Endothelial cell (in vitro differentiated cells): Measurements from ENCODE around the gene PTPRN2. TPM values are rescaled to one million over a fixed set of nuclear protein-coding genes. Genes with fewer than 3 reads are reported as not detected.

ENCODE experiments used
- DNase-seq: peaks from one replicate; pipeline ENCODE4 v3.0.0; 2021; ENCODE audit warnings: low spot score
- H3K27ac Mint-ChIP-seq: one replicate; pipeline ENCODE4 v1.8.0; 2021; ENCODE audit warnings: mixed read lengths, inconsistent platforms; ENCODE audit not compliant: unreplicated experiment
- H3K27me3 Mint-ChIP-seq: one replicate; pipeline ENCODE4 v1.8.0; 2021; ENCODE audit warnings: mild to moderate bottlenecking, moderate library complexity, mixed read lengths, inconsistent platforms; ENCODE audit not compliant: unreplicated experiment
- H3K36me3 Mint-ChIP-seq: one replicate; pipeline ENCODE4 v1.8.0; 2021; ENCODE audit warnings: mild to moderate bottlenecking, low read depth, mixed read lengths, inconsistent platforms; ENCODE audit not compliant: unreplicated experiment
- H3K4me1 Mint-ChIP-seq: one replicate; pipeline ENCODE4 v1.8.0; 2021; ENCODE audit warnings: mild to moderate bottlenecking, mixed read lengths, inconsistent platforms; ENCODE audit not compliant: unreplicated experiment
- H3K4me3 Mint-ChIP-seq: one replicate; pipeline ENCODE4 v1.8.0; 2021; ENCODE audit warnings: mild to moderate bottlenecking, mixed read lengths, inconsistent platforms; ENCODE audit not compliant: unreplicated experiment
- H3K9me3 Mint-ChIP-seq: one replicate; pipeline ENCODE4 v1.8.0; 2021; ENCODE audit warnings: mixed read lengths, inconsistent platforms; ENCODE audit not compliant: unreplicated experiment
- CTCF ChIP-seq: fragments of 200-600 bp; sonication (generic); IDR thresholded peaks from one replicate; pipeline ENCODE4 v1.5.0; 2021; ENCODE audit warnings: antibody characterized with exemption; ENCODE audit not compliant: unreplicated experiment
- total RNA-seq: library from RNA; stranded (reverse); fragmentation: NEBNext Ultra II Directional; extraction: Animal tissue kit (Norgen Biotek cat#: 25700); gene quantifications from one replicate; pipeline ENCODE4 v1.2.1, GENCODE V29; 2021; ENCODE audit not compliant: unreplicated experiment

Gene PTPRN2
- total RNA-seq, 1 donor from 2014 or later, result 0.18 TPM

GRCh38 chr7:157619753-157620525 lies 967.7 kb downstream of the PTPRN2 start:
- no peak for TF ChIP-seq CTCF
- Mint-ChIP-seq H3K4me1 (no peaks in the 10 kb centered on the region), H3K27ac (no peak overlapping the region), H3K27me3 (peaks cover 7% of the 10 kb centered on the region), H3K4me3 (no peak overlapping the region), H3K9me3 (peaks cover 66% of the 10 kb centered on the region), H3K36me3 (peaks cover 33% of the 10 kb centered on the region)
- DNase-seq, result no peak

GRCh38 chr7:157618823-157619606 lies 968.6 kb downstream of the PTPRN2 start:
- Mint-ChIP-seq H3K27me3 (peaks cover 11% of the 10 kb centered on the region), H3K4me3 (no peak overlapping the region), H3K9me3 (peaks cover 74% of the 10 kb centered on the region), H3K4me1 (no peaks in the 10 kb centered on the region), H3K36me3 (peaks cover 38% of the 10 kb centered on the region), H3K27ac (no peak overlapping the region)
- no peak for TF ChIP-seq CTCF
- DNase-seq, result no peak

- H3K9me3 Mint-ChIP-seq, result peaks cover 69% of the 10 kb centered on the region
- no peak for DNase-seq
- peaks cover 31% of the 10 kb centered on the region for H3K36me3 Mint-ChIP-seq
Measured at GRCh38 chr7:157618091-157618726, 969.4 kb downstream of the PTPRN2 start.

GRCh38 chr7:157617401-157617800 lies 970.2 kb downstream of the PTPRN2 start:
- Mint-ChIP-seq H3K27me3 (peaks cover 10% of the 10 kb centered on the region), H3K4me1 (no peaks in the 10 kb centered on the region), H3K27ac (no peak overlapping the region), H3K36me3 (peaks cover 30% of the 10 kb centered on the region), H3K9me3 (peaks cover 66% of the 10 kb centered on the region), H3K4me3 (peak overlapping the region; percentile 72)
- DNase-seq, result no peak
- TF ChIP-seq CTCF, result no peak

More at GRCh38 chr7:157618091-157618726, 969.4 kb downstream of the PTPRN2 start:
- Mint-ChIP-seq H3K27me3 (peaks cover 8% of the 10 kb centered on the region), H3K4me1 (no peaks in the 10 kb centered on the region), H3K4me3 (peak overlapping the region; percentile 72), H3K27ac (no peak overlapping the region)
- no peak for TF ChIP-seq CTCF
